Measurements from ENCODE around the gene MUC6.

The MUC6 gene

GRCh38 chr11:1034456-1035295 lies 1.8 kb downstream of the MUC6 start:
- DNase-seq = no peak

- no peak for DNase-seq
These were observed 2.5 kb downstream of the MUC6 start for GRCh38 chr11:1034001-1034400.

- no peak for DNase-seq
These were observed 3.3 kb downstream of the MUC6 start for GRCh38 chr11:1033016-1033798.

- no peak for DNase-seq
These were observed 4.1 kb downstream of the MUC6 start for GRCh38 chr11:1032310-1032891.

- no peak for DNase-seq
These were observed 5.2 kb downstream of the MUC6 start for GRCh38 chr11:1031121-1031899.

GRCh38 chr11:1030556-1030955 lies 6.0 kb downstream of the MUC6 start:
- no peak for DNase-seq

GRCh38 chr11:1030086-1030485 lies 6.4 kb downstream of the MUC6 start:
- no peak for DNase-seq

- no peak for DNase-seq
These were observed 6.9 kb downstream of the MUC6 start for GRCh38 chr11:1029654-1030053.

- DNase-seq = no peak
These were observed 7.5 kb downstream of the MUC6 start for GRCh38 chr11:1029051-1029450.

GRCh38 chr11:1028616-1029015 lies 7.9 kb downstream of the MUC6 start:
- DNase-seq = no peak

- DNase-seq = no peak
These were observed 8.3 kb downstream of the MUC6 start for GRCh38 chr11:1028291-1028540.

- DNase-seq = no peak
These were observed 8.8 kb downstream of the MUC6 start for GRCh38 chr11:1027483-1028290.

- no peak for DNase-seq
These were observed 9.7 kb downstream of the MUC6 start for GRCh38 chr11:1026641-1027482.

GRCh38 chr11:1026163-1026450 lies 10.4 kb downstream of the MUC6 start:
- DNase-seq = no peak

GRCh38 chr11:1025410-1026162 lies 10.9 kb downstream of the MUC6 start:
- DNase-seq = no peak

GRCh38 chr11:1024597-1025409 lies 11.7 kb downstream of the MUC6 start:
- no peak for DNase-seq

- DNase-seq = no peak
These were observed 12.5 kb downstream of the MUC6 start for GRCh38 chr11:1023811-1024596.

GRCh38 chr11:1022908-1023810 lies 13.4 kb downstream of the MUC6 start:
- no peak for DNase-seq
